HG02588 (cell line): ENCODE results near the gene SPRR3.

Experiments used
- ATAC-seq: cut with Tn5 transposase; IDR thresholded peaks from one replicate; pipeline ENCODE4 v1.9.1; 2021; ENCODE audit warnings: mild to moderate bottlenecking, moderate library complexity; ENCODE audit not compliant: unreplicated experiment

Gene SPRR3

GRCh38 chr1:153040950-153041631 lies 39.5 kb downstream of the SPRR3 start, which contains the start of gene SPRR2D:
Gene SPRR2D, minus strand, starts transcription at chr1:153041120. Its CDS starts 774 bp downstream, at chr1:153040346.
- no peak for ATAC-seq

- no peak for ATAC-seq
Measured at GRCh38 chr1:153049211-153049610, 47.7 kb downstream of the SPRR3 start.
